ENCODE results near the gene EEF1G. TPM values are rescaled to one million over a fixed set of nuclear protein-coding genes. Genes with fewer than 3 reads are reported as not detected.
A peak's percentile ranks its signal among the peaks of the same experiment; 100 is the strongest.

The EEF1G gene
- total and polyA plus RNA-seq, 4 donors = 941 to 1,160 (median 1,086) TPM

- Histone ChIP-seq H3K27me3 (ENCODE audit: control insufficient read depth in 3 of 3, insufficient read depth in 3 of 3, low read length in 2 of 3) (no peaks in the 10 kb centered on the region), H3K4me3 (no peak overlapping the region), H3K27ac (ENCODE audit: low read depth in 1 of 2, low read length in 1 of 2) (peak overlapping the region; percentile 15 to 35), H3K9ac (ENCODE audit: insufficient read depth in 1 of 2, low read length in 2 of 2) (no peak overlapping the region), H3K9me3 (ENCODE audit: control insufficient read depth in 4 of 4, insufficient read depth in 3 of 4, low read length in 3 of 4) (no peaks in the 10 kb centered on the region), H3K4me1 (ENCODE audit: control insufficient read depth in 5 of 5, insufficient read depth in 5 of 5, low read length in 5 of 5) (peaks cover 10 to 31% (median 23%) of the 10 kb centered on the region in 5 donors), H3K36me3 (ENCODE audit: control insufficient read depth in 4 of 4, insufficient read depth in 4 of 4, low read length in 4 of 4) (peaks cover 18 to 26% (median 19%) of the 10 kb centered on the region in 4 donors)
- WGBS, 2 donors = 87 to 90% methylated on average over 8 of the region's 8 CpGs
- TF ChIP-seq CTCF (IDR thresholded peaks at IDR 0.05; ENCODE audit: control extremely low read depth, extremely low read depth) = no peak
- ATAC-seq (ENCODE audit: insufficient read depth, low FRiP score) = no peak
- DNase-seq = no peak
These were observed 14.5 kb downstream of the EEF1G start for GRCh38 chr11:62559204-62559603.

- H3K27me3 ChIP-seq (ENCODE audit: control insufficient read depth in 3 of 3, insufficient read depth in 3 of 3, low read length in 2 of 3) = no peaks in the 10 kb centered on the region
- H3K9ac ChIP-seq (ENCODE audit: insufficient read depth in 1 of 2, low read length in 2 of 2) = no peak overlapping the region
- ATAC-seq (ENCODE audit: insufficient read depth, low FRiP score) (no peak), DNase-seq (no peak)
- H3K4me3 ChIP-seq = no peak overlapping the region
- peaks cover 13 to 37% (median 27%) of the 10 kb centered on the region in 5 donors for H3K4me1 ChIP-seq (ENCODE audit: control insufficient read depth in 5 of 5, insufficient read depth in 5 of 5, low read length in 5 of 5)
- WGBS, 2 donors = 82 to 93% methylated on average over 9 of the region's 9 CpGs
- no peak for TF ChIP-seq CTCF (IDR thresholded peaks at IDR 0.05; ENCODE audit: control extremely low read depth, extremely low read depth)
- H3K9me3 ChIP-seq (ENCODE audit: control insufficient read depth in 4 of 4, insufficient read depth in 3 of 4, low read length in 3 of 4) = no peaks in the 10 kb centered on the region
- peak overlapping the region in 1 of 2 donors; percentile 38 for H3K27ac ChIP-seq (ENCODE audit: low read depth in 1 of 2, low read length in 1 of 2)
- H3K36me3 ChIP-seq (ENCODE audit: control insufficient read depth in 4 of 4, insufficient read depth in 4 of 4, low read length in 4 of 4) = peaks cover 15 to 26% (median 16%) of the 10 kb centered on the region in 4 donors
These were observed 15.0 kb downstream of the EEF1G start for GRCh38 chr11:62558669-62559068.

GRCh38 chr11:62556875-62557631 lies 16.6 kb downstream of the EEF1G start:
- ATAC-seq (ENCODE audit: insufficient read depth, low FRiP score) = no peak
- Histone ChIP-seq H3K9me3 (ENCODE audit: control insufficient read depth in 4 of 4, insufficient read depth in 3 of 4, low read length in 3 of 4) (no peaks in the 10 kb centered on the region), H3K9ac (ENCODE audit: insufficient read depth in 1 of 2, low read length in 2 of 2) (peak overlapping the region in 1 of 2 donors; percentile 36), H3K4me3 (no peak overlapping the region), H3K36me3 (ENCODE audit: control insufficient read depth in 4 of 4, insufficient read depth in 4 of 4, low read length in 4 of 4) (peaks cover 10 to 26% (median 12%) of the 10 kb centered on the region in 4 donors), H3K27me3 (ENCODE audit: control insufficient read depth in 3 of 3, insufficient read depth in 3 of 3, low read length in 2 of 3) (no peaks in the 10 kb centered on the region), H3K4me1 (ENCODE audit: control insufficient read depth in 5 of 5, insufficient read depth in 5 of 5, low read length in 5 of 5) (peaks cover 19 to 53% (median 30%) of the 10 kb centered on the region in 5 donors), H3K27ac (ENCODE audit: low read depth in 1 of 2, low read length in 1 of 2) (peak overlapping the region; percentile 62 to 99)
- 24 to 37% methylated on average over 3 of the region's 3 CpGs for WGBS, 2 donors
- DNase-seq = no peak
- TF ChIP-seq CTCF (IDR thresholded peaks at IDR 0.05; ENCODE audit: control extremely low read depth, extremely low read depth) = no peak
